HG02973 (cell line): ENCODE results near the gene PNPLA3.

ENCODE experiments used
- ATAC-seq: cut with Tn5 transposase; IDR thresholded peaks from one replicate; pipeline ENCODE4 v1.9.1; 2021; ENCODE audit warnings: moderate library complexity; ENCODE audit not compliant: unreplicated experiment

PNPLA3 gene

GRCh38 chr22:43991316-43992020, 67.9 kb downstream of the PNPLA3 start:
- no peak for ATAC-seq

GRCh38 chr22:43992331-43992821, 68.8 kb downstream of the PNPLA3 start:
- ATAC-seq = no peak

GRCh38 chr22:43993072-43993760, 69.6 kb downstream of the PNPLA3 start:
- ATAC-seq = no peak

GRCh38 chr22:43994006-43994405, 70.4 kb downstream of the PNPLA3 start:
- no peak for ATAC-seq

- no peak for ATAC-seq
Measured at GRCh38 chr22:43994416-43994815, 70.8 kb downstream of the PNPLA3 start.

GRCh38 chr22:43995057-43995685, 71.6 kb downstream of the PNPLA3 start:
- ATAC-seq = no peak

- no peak for ATAC-seq
Measured at GRCh38 chr22:43995798-43996169, 72.2 kb downstream of the PNPLA3 start.

- no peak for ATAC-seq
Measured at GRCh38 chr22:43996170-43996980, 72.8 kb downstream of the PNPLA3 start.

- ATAC-seq = no peak
Measured at GRCh38 chr22:43996981-43997265, 73.3 kb downstream of the PNPLA3 start.
